Thymus (tissue), 14 donors: ENCODE results near the gene ITM2C. TPM values are rescaled to one million over a fixed set of nuclear protein-coding genes. Genes with fewer than 3 reads are reported as not detected.

Source experiments
- DNase-seq, 9 donors: peaks; one replicate each; pipeline ENCODE4 v3.0.0-alpha.2; 2013; ENCODE audit warnings: low spot score in 9 of 9, low read depth in 6 of 9, missing footprints in 1 of 9
- H3K27ac ChIP-seq, 2 donors: one replicate each; pipeline ENCODE4 v1.5.1; 2013; ENCODE audit warnings: control low read depth in 1 of 2, low read depth in 1 of 2, low read length in 1 of 2, mild to moderate bottlenecking in 1 of 2, moderate library complexity in 1 of 2
- H3K27me3 ChIP-seq, 2 donors: one replicate each; pipeline ENCODE4 v1.5.1; 2013; ENCODE audit warnings: low read length in 1 of 2; ENCODE audit not compliant: control insufficient read depth in 2 of 2, insufficient read depth in 1 of 2
- H3K36me3 ChIP-seq, 2 donors: one replicate each; pipeline ENCODE4 v1.5.1; 2013; ENCODE audit warnings: low read length in 1 of 2, mild to moderate bottlenecking in 1 of 2, moderate library complexity in 1 of 2; ENCODE audit not compliant: control insufficient read depth in 2 of 2, insufficient read depth in 2 of 2
- H3K4me1 ChIP-seq, 2 donors: one replicate each; pipeline ENCODE4 v1.5.1; 2013; ENCODE audit warnings: low read length in 2 of 2; ENCODE audit not compliant: control insufficient read depth in 2 of 2, insufficient read depth in 2 of 2
- H3K4me3 ChIP-seq, 2 donors: one replicate each; pipeline ENCODE4 v1.5.1; 2013; ENCODE audit warnings: low read length in 2 of 2, control low read depth in 1 of 2, mild to moderate bottlenecking in 1 of 2
- H3K9me3 ChIP-seq, 2 donors: one replicate each; pipeline ENCODE4 v1.5.1; 2013; ENCODE audit warnings: low read length in 1 of 2, mild to moderate bottlenecking in 1 of 2; ENCODE audit not compliant: control insufficient read depth in 2 of 2, insufficient read depth in 1 of 2
- WGBS: extraction: QIAGEN DNeasy Blood & Tissue Kit; methylation state at CpG from one replicate; pipeline ENCODE4 v1.1.7; 2013; 5-methylcytosine and 5-hydroxymethylcytosine counted together
- long read RNA-seq, 10 donors: transcript quantifications; one replicate each; lab custom pipeline, GENCODE V29; 2026
- polyA plus RNA-seq: library from polyadenylated mRNA; stranded (reverse); fragments of 200-250 nt; gene quantifications from one replicate; pipeline ENCODE4 v1.2.3, GENCODE V29; 2013
- total RNA-seq: library from RNA; stranded (reverse); fragments of 120-200 nt; gene quantifications from one replicate; pipeline ENCODE4 v1.2.4, GENCODE V29; 2013
- donor health status: healthy.

Gene ITM2C, protein sequence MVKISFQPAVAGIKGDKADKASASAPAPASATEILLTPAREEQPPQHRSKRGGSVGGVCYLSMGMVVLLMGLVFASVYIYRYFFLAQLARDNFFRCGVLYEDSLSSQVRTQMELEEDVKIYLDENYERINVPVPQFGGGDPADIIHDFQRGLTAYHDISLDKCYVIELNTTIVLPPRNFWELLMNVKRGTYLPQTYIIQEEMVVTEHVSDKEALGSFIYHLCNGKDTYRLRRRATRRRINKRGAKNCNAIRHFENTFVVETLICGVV
- 154 TPM for total RNA-seq
- polyA plus RNA-seq = 79.4 TPM
- long read RNA-seq, donor 1, transcript ITM2C-202 (6 exons, 2,078 nt) = major isoform, 10 of 12 reads
- long read RNA-seq, donor 1, partial matches to known transcripts = 0 of 12 reads
- long read RNA-seq, donor 1, other reads (novel, unspliced or antisense) = 0 of 12 reads
- long read RNA-seq, donor 2, transcript ITM2C-210 (1 exons, 501 nt) = minor isoform, 39 of 220 reads
- long read RNA-seq, donor 2, transcript ITM2C-203 (5 exons, 1,889 nt) = minor isoform, 8 of 220 reads
- long read RNA-seq, donor 2, transcript ITM2C-202 (6 exons, 2,078 nt) = major isoform, 148 of 220 reads
- long read RNA-seq, donor 2, partial matches to known transcripts = 12 of 220 reads
- long read RNA-seq, donor 2, other reads (novel, unspliced or antisense) = 12 of 220 reads
- long read RNA-seq, donor 3, transcript ITM2C-210 (1 exons, 501 nt) = minor isoform, 60 of 273 reads
- long read RNA-seq, donor 3, transcript ITM2C-202 (6 exons, 2,078 nt) = major isoform, 186 of 273 reads
- long read RNA-seq, donor 3, partial matches to known transcripts = 8 of 273 reads
- long read RNA-seq, donor 3, other reads (novel, unspliced or antisense) = 17 of 273 reads
- long read RNA-seq, donor 4, transcript ITM2C-202 (6 exons, 2,078 nt) = major isoform, 58 of 90 reads
- long read RNA-seq, donor 4, transcript ITM2C-210 (1 exons, 501 nt) = minor isoform, 22 of 90 reads
- long read RNA-seq, donor 4, partial matches to known transcripts = 0 of 90 reads
- long read RNA-seq, donor 4, other reads (novel, unspliced or antisense) = 6 of 90 reads
- long read RNA-seq, donor 5, transcript ITM2C-210 (1 exons, 501 nt) = minor isoform, 56 of 275 reads
- long read RNA-seq, donor 5, transcript ITM2C-202 (6 exons, 2,078 nt) = major isoform, 197 of 275 reads
- long read RNA-seq, donor 5, partial matches to known transcripts = 10 of 275 reads
- long read RNA-seq, donor 5, other reads (novel, unspliced or antisense) = 9 of 275 reads
- long read RNA-seq, donor 6, transcript ITM2C-202 (6 exons, 2,078 nt) = major isoform, 67 of 89 reads
- long read RNA-seq, donor 6, transcript ITM2C-210 (1 exons, 501 nt) = minor isoform, 16 of 89 reads
- long read RNA-seq, donor 6, partial matches to known transcripts = 0 of 89 reads
- long read RNA-seq, donor 6, other reads (novel, unspliced or antisense) = 5 of 89 reads
- long read RNA-seq, donor 7, transcript ITM2C-210 (1 exons, 501 nt) = minor isoform, 25 of 96 reads
- long read RNA-seq, donor 7, transcript ITM2C-202 (6 exons, 2,078 nt) = major isoform, 67 of 96 reads
- long read RNA-seq, donor 7, partial matches to known transcripts = 0 of 96 reads
- long read RNA-seq, donor 7, other reads (novel, unspliced or antisense) = 0 of 96 reads
- long read RNA-seq, donor 8, transcript ITM2C-210 (1 exons, 501 nt) = minor isoform, 18 of 53 reads
- long read RNA-seq, donor 8, transcript ITM2C-203 (5 exons, 1,889 nt) = minor isoform, 5 of 53 reads
- long read RNA-seq, donor 8, transcript ITM2C-202 (6 exons, 2,078 nt) = major isoform, 30 of 53 reads
- long read RNA-seq, donor 8, partial matches to known transcripts = 0 of 53 reads
- long read RNA-seq, donor 8, other reads (novel, unspliced or antisense) = 0 of 53 reads
- long read RNA-seq, donor 9, transcript ITM2C-203 (5 exons, 1,889 nt) = minor isoform, 5 of 82 reads
- long read RNA-seq, donor 9, transcript ITM2C-202 (6 exons, 2,078 nt) = major isoform, 62 of 82 reads
- long read RNA-seq, donor 9, transcript ITM2C-210 (1 exons, 501 nt) = minor isoform, 14 of 82 reads
- long read RNA-seq, donor 9, partial matches to known transcripts = 0 of 82 reads
- long read RNA-seq, donor 9, other reads (novel, unspliced or antisense) = 0 of 82 reads
- long read RNA-seq, donor 10, transcript ITM2C-202 (6 exons, 2,078 nt) = major isoform, 68 of 120 reads
- long read RNA-seq, donor 10, transcript ITM2C-210 (1 exons, 501 nt) = minor isoform, 28 of 120 reads
- long read RNA-seq, donor 10, transcript ITM2C-203 (5 exons, 1,889 nt) = minor isoform, 7 of 120 reads
- long read RNA-seq, donor 10, partial matches to known transcripts = 11 of 120 reads
- long read RNA-seq, donor 10, other reads (novel, unspliced or antisense) = 5 of 120 reads

DNA sequence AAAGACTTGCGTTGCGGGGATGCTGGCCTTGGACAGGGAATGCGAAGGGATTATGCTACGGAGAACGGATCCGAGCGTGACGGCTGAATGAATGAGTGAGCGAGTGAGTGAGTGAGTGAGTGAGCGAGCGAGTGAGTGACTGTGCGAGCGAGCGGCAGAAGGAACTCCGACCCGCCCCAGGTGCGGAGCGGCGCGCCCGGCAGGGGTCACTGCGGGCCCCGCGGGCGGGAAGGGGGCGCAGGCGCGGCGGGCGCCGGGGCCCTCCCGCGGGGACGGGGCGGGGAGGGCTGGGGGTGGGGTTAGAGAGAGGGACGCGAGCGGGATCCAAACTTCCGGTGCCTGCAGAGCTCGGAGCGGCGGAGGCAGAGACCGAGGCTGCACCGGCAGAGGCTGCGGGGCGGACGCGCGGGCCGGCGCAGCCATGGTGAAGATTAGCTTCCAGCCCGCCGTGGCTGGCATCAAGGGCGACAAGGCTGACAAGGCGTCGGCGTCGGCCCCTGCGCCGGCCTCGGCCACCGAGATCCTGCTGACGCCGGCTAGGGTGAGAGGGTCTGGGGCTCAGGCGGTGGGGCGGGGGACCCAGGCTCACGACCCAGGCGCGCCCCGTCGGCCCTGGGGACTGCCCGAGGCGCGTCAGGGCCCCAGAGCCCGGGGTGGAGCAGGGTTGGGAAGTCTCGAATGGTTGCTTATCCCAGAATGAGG is at the start of gene ITM2C:
TSS of gene ITM2C (plus strand) at position 338 of the 702 bp plus-strand sequence. CDS start at position 422, 84 bp downstream.
- Histone ChIP-seq H3K27me3 (peaks cover 0 to 9% of the 10 kb centered on the region in 2 donors), H3K36me3 (peaks cover 0 to 9% of the 10 kb centered on the region in 2 donors), H3K9me3 (peaks cover 0 to 6% of the 10 kb centered on the region in 2 donors), H3K4me3 (peak within 1 kb of the TSS; percentile 90 to 97), H3K27ac (peak within 1 kb of the TSS; percentile 91), H3K4me1 (peaks cover 22 to 69% of the 10 kb centered on the region in 2 donors)
- under 1% methylated on average over 76 of the region's 76 CpGs for WGBS
- DNase-seq = peak in 7 of 9 donors; percentile 63 to 91 (median 77)

DNA sequence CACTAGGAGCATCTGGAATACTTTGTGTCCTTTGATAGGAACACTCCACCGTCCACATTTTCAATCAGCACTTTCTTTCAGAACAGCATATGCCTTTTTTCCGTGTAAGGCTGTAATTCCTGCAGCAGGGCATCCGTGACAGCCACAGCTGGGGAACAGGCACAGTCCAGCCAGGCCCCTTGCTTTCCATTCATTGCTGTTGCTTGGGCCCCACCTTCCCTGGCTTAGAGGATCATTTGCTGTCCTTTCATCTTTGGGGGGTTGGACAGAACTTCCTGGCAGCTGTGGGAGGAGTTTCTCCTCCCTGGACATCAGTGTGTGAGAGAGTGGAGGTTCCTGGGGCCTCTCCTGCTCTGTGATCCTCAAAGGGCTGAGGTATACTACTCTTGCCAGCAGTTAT is 49.7 kb upstream of the ITM2C start:
- H3K36me3 ChIP-seq = peaks cover 57 to 72% of the 10 kb centered on the region in 2 donors
- no peak overlapping the region for H3K4me3 ChIP-seq
- no peak overlapping the region for H3K27ac ChIP-seq
- no peak for DNase-seq
- no peaks in the 10 kb centered on the region for H3K4me1 ChIP-seq
- H3K9me3 ChIP-seq = no peaks in the 10 kb centered on the region
- no peaks in the 10 kb centered on the region for H3K27me3 ChIP-seq
- WGBS = 96% methylated on average over 3 of the region's 3 CpGs

DNA sequence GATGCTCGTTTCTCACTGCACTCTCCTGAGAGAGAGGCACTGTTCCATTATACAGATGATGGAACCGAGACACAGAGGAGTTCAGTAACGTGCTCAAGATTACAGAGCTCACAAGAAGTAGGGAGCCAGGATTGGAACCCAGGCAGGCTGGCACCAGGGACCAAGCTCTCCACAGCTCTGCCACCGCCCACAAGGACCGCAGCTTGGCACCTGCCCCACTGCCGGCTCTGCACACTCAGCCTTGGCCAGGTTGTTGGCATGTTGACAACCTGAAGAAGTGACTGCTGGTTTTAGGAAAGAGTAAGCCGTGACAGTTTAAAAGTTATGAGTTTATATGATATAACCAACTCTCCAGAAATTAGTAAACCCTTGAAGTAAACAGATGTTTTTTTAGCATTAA is 48.0 kb upstream of the ITM2C start:
- Histone ChIP-seq H3K27ac (no peak overlapping the region), H3K9me3 (no peaks in the 10 kb centered on the region), H3K4me1 (no peaks in the 10 kb centered on the region), H3K4me3 (no peak overlapping the region), H3K27me3 (no peaks in the 10 kb centered on the region), H3K36me3 (peaks cover 46 to 69% of the 10 kb centered on the region in 2 donors)
- no peak for DNase-seq
- WGBS = 77% methylated on average over 7 of the region's 7 CpGs

DNA sequence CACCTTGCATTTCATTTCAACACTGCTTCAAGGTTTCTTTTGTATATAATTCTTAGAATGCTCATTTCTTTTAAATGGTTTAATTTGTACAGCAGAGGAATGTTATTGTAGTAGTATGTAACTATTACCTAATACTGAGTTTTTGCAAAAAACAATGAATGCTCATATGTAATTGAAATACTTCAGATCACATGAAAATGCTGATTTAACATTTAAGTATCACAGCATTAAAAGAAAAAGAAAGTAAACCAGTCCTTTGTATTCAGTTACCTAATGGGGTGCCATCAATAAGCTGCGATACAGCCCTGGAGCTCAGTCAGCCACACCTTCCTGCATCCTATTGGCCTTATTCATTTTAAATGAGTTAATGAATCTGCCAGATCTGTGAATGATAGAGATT is 45.3 kb upstream of the ITM2C start:
- Histone ChIP-seq H3K4me3 (no peak overlapping the region), H3K27ac (no peak overlapping the region), H3K4me1 (peaks cover 0 to 3% of the 10 kb centered on the region in 2 donors), H3K36me3 (peaks cover 36 to 54% of the 10 kb centered on the region in 2 donors), H3K27me3 (no peaks in the 10 kb centered on the region), H3K9me3 (no peaks in the 10 kb centered on the region)
- WGBS = 99% methylated on average over 1 of the region's 1 CpG
- no peak for DNase-seq

DNA sequence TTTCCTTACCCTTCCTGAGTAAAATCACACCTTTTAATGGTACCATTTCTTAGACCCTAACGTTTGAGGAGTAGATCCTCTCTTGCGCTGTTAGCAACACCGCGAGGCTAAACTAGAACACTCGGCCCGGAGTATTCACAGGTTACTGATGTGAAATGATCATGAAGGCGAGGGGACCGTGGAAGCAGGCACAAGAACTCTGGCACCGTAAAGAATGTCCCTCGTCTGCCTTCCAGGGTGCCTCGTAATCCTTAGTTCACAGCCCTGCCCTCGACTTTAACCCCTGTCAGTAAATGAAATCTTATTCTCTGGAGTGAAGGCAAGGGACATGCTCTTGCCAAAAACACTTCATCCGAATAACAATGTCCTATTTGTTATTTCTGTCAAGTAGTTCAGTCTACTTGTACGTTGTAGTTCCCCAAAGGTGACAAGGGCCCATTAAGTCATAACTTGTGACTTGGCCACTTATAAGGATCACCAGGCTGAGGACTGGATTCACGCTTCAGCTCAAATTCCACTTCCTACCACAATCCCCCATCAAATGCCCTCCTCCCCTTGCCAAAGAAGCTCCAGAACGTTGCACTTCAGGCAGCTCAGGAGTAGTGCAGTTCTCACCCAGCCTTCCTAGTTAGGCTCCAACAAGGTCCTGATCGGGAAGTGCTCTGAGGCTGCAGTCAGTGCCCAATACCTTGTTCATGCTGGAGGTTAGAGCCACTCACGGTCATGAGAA is 43.3 kb upstream of the ITM2C start:
- whole genome bisulfite sequencing = 92% methylated on average over 18 of the region's 18 CpGs
- H3K4me1 ChIP-seq = peaks cover 0 to 3% of the 10 kb centered on the region in 2 donors
- H3K4me3 ChIP-seq = no peak overlapping the region
- peaks cover 3 to 7% of the 10 kb centered on the region in 2 donors for H3K27me3 ChIP-seq
- DNase-seq = no peak
- H3K27ac ChIP-seq = no peak overlapping the region
- H3K9me3 ChIP-seq = no peaks in the 10 kb centered on the region
- H3K36me3 ChIP-seq = peaks cover 23 to 42% of the 10 kb centered on the region in 2 donors

DNA sequence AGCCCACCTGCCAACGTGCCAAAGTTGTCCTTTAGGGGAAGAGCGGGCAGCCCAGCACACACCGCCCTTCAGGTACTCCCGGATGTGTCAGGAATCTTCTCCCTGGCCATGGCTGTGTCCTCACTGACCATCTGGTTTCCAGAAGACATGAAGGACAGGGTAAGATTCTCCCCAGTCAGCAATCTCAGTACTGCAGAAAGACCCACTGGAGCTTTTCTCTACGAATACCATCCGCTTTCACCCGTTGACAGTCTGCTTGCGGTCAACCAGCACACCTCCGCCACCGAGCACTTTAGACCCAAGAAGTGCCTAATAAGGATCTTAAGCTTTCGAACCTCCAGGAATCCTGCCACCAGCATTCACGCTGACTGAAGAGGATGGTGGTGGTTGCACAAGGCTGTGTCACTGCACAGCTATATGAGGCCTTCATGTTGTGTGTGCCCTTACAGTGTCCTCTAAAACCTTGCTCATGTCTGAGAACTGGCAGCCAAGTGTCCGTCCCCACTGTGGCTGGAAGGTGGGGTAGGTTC is 42.7 kb upstream of the ITM2C start:
- Histone ChIP-seq H3K9me3 (no peaks in the 10 kb centered on the region), H3K4me1 (peaks cover 0 to 3% of the 10 kb centered on the region in 2 donors), H3K4me3 (no peak overlapping the region), H3K36me3 (peaks cover 17 to 36% of the 10 kb centered on the region in 2 donors), H3K27me3 (peaks cover 3 to 14% of the 10 kb centered on the region in 2 donors), H3K27ac (no peak overlapping the region)
- no peak for DNase-seq
- WGBS = 97% methylated on average over 13 of the region's 13 CpGs
